Sigmoid colon (tissue), 7 donors: Measurements from ENCODE around the gene ELMO1. TPM values are rescaled to one million over a fixed set of nuclear protein-coding genes. Genes with fewer than 3 reads are reported as not detected.

Experiments
- DNase-seq: peaks from one replicate; pipeline ENCODE4 v3.0.0-alpha.2; 2019
- H3K27ac ChIP-seq, 4 donors: fragments of 200-600 bp; sonication (generic); one replicate each; pipeline ENCODE4 v1.5.1; 2016 to 2019; ENCODE audit warnings: mild to moderate bottlenecking in 1 of 4
- H3K27me3 ChIP-seq, 3 donors: fragments of 200-600 bp; sonication (generic); one replicate each; pipeline ENCODE4 v1.5.1; 2019; ENCODE audit warnings: mild to moderate bottlenecking in 1 of 3
- H3K36me3 ChIP-seq, 4 donors: fragments of 200-600 bp; sonication (generic); one replicate each; pipeline ENCODE4 v1.5.1; 2016 to 2019
- H3K4me1 ChIP-seq, 4 donors: fragments of 200-600 bp; sonication (generic); one replicate each; pipeline ENCODE4 v1.5.1; 2017 to 2019
- H3K4me3 ChIP-seq, 4 donors: fragments of 200-600 bp; sonication (generic); one replicate each; pipeline ENCODE4 v1.5.1; 2017 to 2019; ENCODE audit warnings: mild to moderate bottlenecking in 2 of 4, moderate library complexity in 1 of 4
- H3K9me3 ChIP-seq, 4 donors: fragments of 200-600 bp in 3 of 4; sonication (generic) in 3 of 4; one replicate each; pipeline versions ENCODE4 v1.5.1 to v1.6.1; 2013 to 2019
- CTCF ChIP-seq, 4 experiments: fragments of 450-650 bp in 3 of 4; fragments of 200-600 bp in 1 of 4; IDR thresholded peaks; one replicate each; pipeline ENCODE4 v1.5.1; 2016 to 2019; ENCODE audit warnings: antibody characterized with exemption in 4 of 4, mild to moderate bottlenecking in 3 of 4, moderate library complexity in 2 of 4
- EP300 ChIP-seq, 4 donors: sonication (generic); formaldehyde crosslinking; IDR thresholded peaks; one replicate each; pipeline ENCODE4 v1.6.1; 2017; ENCODE audit warnings: antibody characterized with exemption in 4 of 4
- POLR2A ChIP-seq, 2 donors: fragments of 450-650 bp; IDR thresholded peaks; one replicate each; pipeline ENCODE4 v1.6.1; 2016; ENCODE audit warnings: antibody characterized with exemption in 2 of 2, mild to moderate bottlenecking in 2 of 2, moderate library complexity in 2 of 2
- POLR2AphosphoS5 ChIP-seq, 4 donors: sonication (generic); formaldehyde crosslinking; IDR thresholded peaks; one replicate each; pipeline ENCODE4 v1.6.1; 2017; ENCODE audit warnings: antibody characterized with exemption in 4 of 4
- WGBS, 2 donors: extraction: QIAGEN DNeasy Blood & Tissue Kit; methylation state at CpG; one replicate each; pipeline ENCODE4 v1.1.7; 2013; 5-methylcytosine and 5-hydroxymethylcytosine counted together
- intact Hi-C: fragments of 100-400 bp; cut with DNase I; formaldehyde crosslinking; loops from one replicate; pipeline ENCODE4 v1.15.1; 2023
- polyA plus RNA-seq, 3 donors: library from polyadenylated mRNA; stranded (reverse); fragments of 200-250 nt; gene quantifications; one replicate each; pipeline ENCODE4 v1.2.3, GENCODE V29; 2013
- total RNA-seq, 4 donors: library from RNA; depleted of rRNA; stranded (reverse); fragments of >200 nt; gene quantifications; one replicate each; pipeline ENCODE4 v1.1.0, GENCODE V29; 2016
- donor health status: healthy with polysubstance abuse.
- donor health status: Bipolar disorder and iron deficiency.
- donor health status: healthy.

ELMO1 gene
- total and polyA plus RNA-seq, 7 donors: 2.3 to 63.1 (median 33.9) TPM

- TF ChIP-seq CTCF (IDR thresholded peaks at IDR 0.05) (no peak), EP300 (IDR thresholded peaks at IDR 0.05) (no peak), POLR2AphosphoS5 (IDR thresholded peaks at IDR 0.05) (no peak), POLR2A (IDR thresholded peaks at IDR 0.05) (no peak)
- no peaks in the 10 kb centered on the region for H3K9me3 ChIP-seq
- H3K4me3 ChIP-seq: no peak overlapping the region
- no peaks in the 10 kb centered on the region for H3K36me3 ChIP-seq
- intact Hi-C loops: loop anchor here (10.0 kb wide), 2 partner anchors 75 to 155 kb away; partner anchors contain the start of gene ELMO1
- WGBS, 2 donors: 68 to 70% methylated on average over 3 of the region's 3 CpGs
- no peak for DNase-seq
- H3K27me3 ChIP-seq: no peaks in the 10 kb centered on the region
- H3K4me1 ChIP-seq: peaks cover 0 to 22% (median 4%) of the 10 kb centered on the region in 4 donors
- no peak overlapping the region for H3K27ac ChIP-seq
These were observed 159.3 kb downstream of the ELMO1 start for GRCh38 chr7:37289367-37289766.

GRCh38 chr7:37287131-37287855 is 161.4 kb downstream of the ELMO1 start:
- peaks cover 0 to 28% (median 4%) of the 10 kb centered on the region in 4 donors for H3K4me1 ChIP-seq
- TF ChIP-seq POLR2A (IDR thresholded peaks at IDR 0.05) (no peak), POLR2AphosphoS5 (IDR thresholded peaks at IDR 0.05) (no peak), EP300 (IDR thresholded peaks at IDR 0.05) (no peak), CTCF (IDR thresholded peaks at IDR 0.05) (no peak)
- no peak for DNase-seq
- H3K27me3 ChIP-seq: no peaks in the 10 kb centered on the region
- WGBS, 2 donors: 30 to 57% methylated on average over 5 of the region's 5 CpGs
- H3K36me3 ChIP-seq: no peaks in the 10 kb centered on the region
- no peaks in the 10 kb centered on the region for H3K9me3 ChIP-seq
- intact Hi-C loops: loop anchor here (10.0 kb wide), 2 partner anchors 72 to 158 kb away; partner anchors contain the start of gene ELMO1
- no peak overlapping the region for H3K27ac ChIP-seq
- no peak overlapping the region for H3K4me3 ChIP-seq

GRCh38 chr7:37286454-37286832 is 162.2 kb downstream of the ELMO1 start:
- no peak overlapping the region for H3K27ac ChIP-seq
- H3K4me1 ChIP-seq: peaks cover 0 to 28% (median 4%) of the 10 kb centered on the region in 4 donors
- TF ChIP-seq EP300 (IDR thresholded peaks at IDR 0.05): no peak
- TF ChIP-seq CTCF (IDR thresholded peaks at IDR 0.05): no peak
- TF ChIP-seq POLR2A (IDR thresholded peaks at IDR 0.05): no peak
- TF ChIP-seq POLR2AphosphoS5 (IDR thresholded peaks at IDR 0.05): no peak

GRCh38 chr7:37285706-37286453 is 162.8 kb downstream of the ELMO1 start:
- H3K4me1 ChIP-seq: peaks cover 0 to 28% (median 4%) of the 10 kb centered on the region in 4 donors
- no peaks in the 10 kb centered on the region for H3K27me3 ChIP-seq
- intact Hi-C loops: loop anchor here (10.0 kb wide), 2 partner anchors 71 to 159 kb away; partner anchors contain the start of gene ELMO1
- no peak for TF ChIP-seq POLR2A (IDR thresholded peaks at IDR 0.05)
- no peak for TF ChIP-seq POLR2AphosphoS5 (IDR thresholded peaks at IDR 0.05)
- TF ChIP-seq CTCF (IDR thresholded peaks at IDR 0.05): no peak
- TF ChIP-seq EP300 (IDR thresholded peaks at IDR 0.05): no peak
- no peaks in the 10 kb centered on the region for H3K9me3 ChIP-seq
- 54 to 73% methylated on average over 5 of the region's 5 CpGs for WGBS, 2 donors
- no peak overlapping the region for H3K27ac ChIP-seq
- H3K4me3 ChIP-seq: no peak overlapping the region
- no peaks in the 10 kb centered on the region for H3K36me3 ChIP-seq
- DNase-seq: no peak

More at GRCh38 chr7:37286454-37286832, 162.2 kb downstream of the ELMO1 start:
- DNase-seq: no peak
- Histone ChIP-seq H3K9me3 (no peaks in the 10 kb centered on the region), H3K4me3 (no peak overlapping the region), H3K27me3 (no peaks in the 10 kb centered on the region), H3K36me3 (no peaks in the 10 kb centered on the region)
- intact Hi-C loops: loop anchor here (10.0 kb wide), 2 partner anchors 72 to 158 kb away; partner anchors contain the start of gene ELMO1
- 57 to 69% methylated on average over 2 of the region's 2 CpGs for WGBS, 2 donors
